HUES6 (cell line): Measurements from ENCODE around the gene PEX11A.
A peak's percentile ranks its signal among the peaks of the same experiment; 100 is the strongest.

Experiments used
- H3K27ac ChIP-seq: 2 replicates; pipeline ENCODE4 v1.7.0; 2013; ENCODE audit warnings: low read depth, mild to moderate bottlenecking, low read length, inconsistent platforms
- H3K27me3 ChIP-seq: 2 replicates; pipeline ENCODE4 v1.6.1; 2013; ENCODE audit warnings: low read length; ENCODE audit not compliant: control insufficient read depth, insufficient read depth
- H3K36me3 ChIP-seq: 2 replicates; pipeline ENCODE4 v1.6.1; 2013; ENCODE audit warnings: low read length; ENCODE audit not compliant: control insufficient read depth, insufficient read depth
- H3K4me1 ChIP-seq: 2 replicates; pipeline ENCODE4 v1.6.1; 2013; ENCODE audit warnings: low read length; ENCODE audit not compliant: control insufficient read depth, insufficient read depth
- H3K4me3 ChIP-seq: 2 replicates; pipeline ENCODE4 v1.5.1; 2013; ENCODE audit warnings: low read depth, low read length
- H3K9ac ChIP-seq: one replicate; pipeline ENCODE4 v1.6.1; 2013; ENCODE audit warnings: mild to moderate bottlenecking, low read length
- H3K9me3 ChIP-seq: 2 replicates; pipeline ENCODE4 v1.6.1; 2013; ENCODE audit warnings: low read depth, low read length; ENCODE audit not compliant: control insufficient read depth, insufficient read depth

Gene PEX11A, protein sequence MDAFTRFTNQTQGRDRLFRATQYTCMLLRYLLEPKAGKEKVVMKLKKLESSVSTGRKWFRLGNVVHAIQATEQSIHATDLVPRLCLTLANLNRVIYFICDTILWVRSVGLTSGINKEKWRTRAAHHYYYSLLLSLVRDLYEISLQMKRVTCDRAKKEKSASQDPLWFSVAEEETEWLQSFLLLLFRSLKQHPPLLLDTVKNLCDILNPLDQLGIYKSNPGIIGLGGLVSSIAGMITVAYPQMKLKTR

DNA sequence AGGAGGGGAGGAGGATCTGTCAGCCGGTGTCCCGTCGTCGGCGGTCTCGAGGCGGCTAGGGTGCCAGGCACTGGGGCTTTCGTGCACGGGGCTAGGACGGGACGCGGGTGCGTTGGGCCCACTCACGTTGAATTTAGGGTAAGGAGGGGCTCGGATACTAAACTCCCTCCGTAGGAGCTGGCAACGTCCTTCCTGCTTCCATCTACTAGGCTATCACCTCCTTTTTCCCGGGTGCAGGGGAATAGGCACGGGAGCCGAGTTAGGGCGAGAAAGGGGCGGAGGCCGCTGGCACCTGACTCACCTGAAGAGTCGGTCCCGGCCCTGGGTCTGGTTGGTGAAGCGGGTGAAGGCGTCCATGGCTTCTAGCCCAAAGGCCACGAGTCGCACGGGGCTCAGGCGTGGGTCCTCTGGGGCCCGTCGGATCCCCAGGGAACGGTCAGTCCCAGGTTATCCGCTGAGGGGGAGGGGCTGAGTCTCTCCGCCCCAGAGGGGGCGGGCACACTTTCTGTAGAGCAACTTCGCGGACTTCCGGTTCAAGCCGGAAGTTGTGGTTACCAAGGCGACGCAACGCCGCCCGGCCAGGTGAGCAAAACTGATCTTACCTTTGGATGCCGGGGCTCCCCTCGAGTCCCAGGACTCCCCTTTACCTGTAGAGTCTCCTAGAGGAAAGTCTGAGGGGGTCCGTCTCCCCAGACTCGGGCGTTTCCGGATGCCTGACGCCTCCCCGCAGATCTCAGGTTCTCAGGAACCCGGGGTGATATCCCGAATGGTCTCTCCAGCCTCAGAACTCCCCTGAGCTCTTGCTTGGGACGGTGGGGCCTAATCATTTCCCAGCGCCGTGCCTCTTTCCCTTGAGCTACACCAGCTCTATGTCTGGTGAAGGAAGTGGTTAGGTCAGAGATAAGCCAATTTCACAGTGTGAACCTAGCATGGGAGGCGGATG, at the start of gene PEX11A, which contains the start of gene WDR93:
TSS of gene PEX11A (minus strand) at position 479 of the 943 bp plus-strand sequence. CDS start at position 357, 122 bp downstream.
TSS of gene WDR93 (plus strand) at position 536 of the 943 bp plus-strand sequence. CDS start 10,936 bp downstream, outside the sequence.
- no peaks in the 10 kb centered on the region for H3K27me3 ChIP-seq
- 0 out of 2 replicates have a peak, but pooled peaks cover 3% of the 10 kb centered on the region for H3K4me1 ChIP-seq
- no peaks in the 10 kb centered on the region for H3K9me3 ChIP-seq
- H3K27ac ChIP-seq, result no peak within 1 kb of the TSS
- no peak within 1 kb of the TSS for H3K9ac ChIP-seq
- H3K36me3 ChIP-seq, result no peaks in the 10 kb centered on the region
- peak within 1 kb of the TSS; percentile 90 for H3K4me3 ChIP-seq

GRCh38 chr15:89740137-89740536, 49.6 kb upstream of the PEX11A start:
- no peak overlapping the region for H3K27ac ChIP-seq
- H3K27me3 ChIP-seq, result peaks cover 34% of the 10 kb centered on the region
- H3K4me1 ChIP-seq, result no peaks in the 10 kb centered on the region
- H3K9me3 ChIP-seq, result no peaks in the 10 kb centered on the region
- H3K4me3 ChIP-seq, result no peak overlapping the region
- no peaks in the 10 kb centered on the region for H3K36me3 ChIP-seq
- H3K9ac ChIP-seq, result no peak overlapping the region

GRCh38 chr15:89735773-89736172, 45.2 kb upstream of the PEX11A start:
- Histone ChIP-seq H3K27me3 (peaks cover 17% of the 10 kb centered on the region; the same call in 1 of the 2 replicates), H3K9me3 (no peaks in the 10 kb centered on the region), H3K36me3 (no peaks in the 10 kb centered on the region), H3K27ac (no peak overlapping the region), H3K4me3 (no peak overlapping the region), H3K9ac (no peak overlapping the region), H3K4me1 (no peaks in the 10 kb centered on the region)

DNA sequence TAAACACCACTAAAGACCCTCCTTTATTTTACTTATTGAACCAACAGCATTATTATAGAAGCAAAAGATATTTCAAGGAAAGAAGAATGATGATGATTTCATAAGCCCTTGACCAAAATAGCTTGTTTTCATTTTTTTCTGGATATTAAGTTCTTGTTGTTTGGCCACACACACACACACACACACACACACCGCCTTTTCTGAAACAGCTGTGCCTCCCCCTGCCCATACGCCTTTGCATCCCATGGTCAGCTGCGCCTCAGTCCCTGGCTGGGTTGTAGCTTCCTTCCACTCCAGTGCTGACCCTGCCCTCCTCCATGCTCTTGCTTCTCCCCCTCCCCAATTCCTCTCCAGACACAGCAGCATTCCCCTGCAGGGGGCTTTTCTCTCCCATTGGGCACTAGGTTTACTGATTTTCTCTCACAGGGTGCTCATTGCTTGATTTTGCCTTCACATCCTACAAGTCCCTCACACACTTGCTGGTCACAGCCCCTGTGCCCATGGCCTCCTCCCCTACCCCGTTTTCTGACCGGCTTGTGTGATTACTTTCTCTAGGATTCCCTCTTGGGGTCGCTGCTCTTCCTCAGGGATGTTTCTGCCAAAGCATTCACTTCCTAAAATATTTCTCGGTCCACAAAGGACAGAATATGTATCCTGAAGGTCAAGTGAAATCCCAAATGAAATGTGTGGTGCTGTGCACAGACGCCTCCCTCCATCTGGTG, 42.1 kb upstream of the PEX11A start:
- H3K9me3 ChIP-seq, result no peaks in the 10 kb centered on the region
- H3K4me3 ChIP-seq, result no peak overlapping the region
- no peaks in the 10 kb centered on the region for H3K4me1 ChIP-seq
- no peaks in the 10 kb centered on the region for H3K36me3 ChIP-seq
- H3K27ac ChIP-seq, result no peak overlapping the region
- no peak overlapping the region for H3K9ac ChIP-seq
- H3K27me3 ChIP-seq, result peaks cover 17% of the 10 kb centered on the region; the same call in 1 of the 2 replicates

DNA sequence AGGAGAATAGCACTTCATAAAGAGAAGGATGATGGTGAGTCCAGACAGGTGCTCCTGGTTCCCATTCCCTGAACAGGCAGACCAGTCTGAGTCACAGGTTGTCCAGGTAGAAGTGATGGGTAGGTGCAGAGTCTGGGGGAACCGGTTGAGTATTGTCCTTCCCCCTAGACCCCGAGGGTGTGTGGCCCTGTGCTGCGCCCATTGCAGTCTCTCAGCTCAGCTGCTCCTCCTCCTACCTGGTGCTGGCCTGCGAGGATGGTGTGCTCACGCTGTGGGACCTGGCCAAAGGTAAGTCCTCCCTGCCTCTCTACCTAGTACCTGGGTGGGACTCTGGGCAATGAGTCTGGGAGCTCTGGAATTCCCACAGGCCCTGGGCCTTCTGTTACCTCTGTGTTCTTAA, 40.7 kb upstream of the PEX11A start:
- Histone ChIP-seq H3K9ac (no peak overlapping the region), H3K4me3 (no peak overlapping the region), H3K4me1 (no peaks in the 10 kb centered on the region), H3K27me3 (peaks cover 17% of the 10 kb centered on the region; the same call in 1 of the 2 replicates), H3K9me3 (no peaks in the 10 kb centered on the region), H3K27ac (no peak overlapping the region), H3K36me3 (no peaks in the 10 kb centered on the region)

DNA sequence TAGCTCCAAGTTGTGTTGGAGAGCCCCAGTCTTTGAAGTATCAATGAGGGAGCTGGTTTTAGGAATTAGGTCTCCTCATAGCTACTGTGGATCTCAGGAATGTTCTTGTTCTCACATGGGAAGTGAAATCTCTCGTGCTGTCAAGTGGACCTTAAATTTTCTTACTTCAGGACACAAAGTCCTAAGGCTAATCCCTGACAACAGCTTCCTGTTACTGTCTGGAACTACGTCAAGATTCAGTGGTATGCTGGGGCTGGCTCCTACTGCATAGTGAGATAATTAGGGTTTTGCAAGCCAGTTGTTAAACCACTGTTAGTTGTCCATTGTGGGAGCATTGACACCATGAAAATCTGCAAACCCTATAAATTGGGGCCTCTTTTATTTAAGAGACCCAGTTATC, 37.7 kb upstream of the PEX11A start:
- H3K4me1 ChIP-seq, result no peaks in the 10 kb centered on the region
- H3K27ac ChIP-seq, result no peak overlapping the region
- H3K9me3 ChIP-seq, result peaks cover 5% of the 10 kb centered on the region
- no peak overlapping the region for H3K4me3 ChIP-seq
- no peaks in the 10 kb centered on the region for H3K27me3 ChIP-seq
- H3K36me3 ChIP-seq, result no peaks in the 10 kb centered on the region
- H3K9ac ChIP-seq, result no peak overlapping the region

DNA sequence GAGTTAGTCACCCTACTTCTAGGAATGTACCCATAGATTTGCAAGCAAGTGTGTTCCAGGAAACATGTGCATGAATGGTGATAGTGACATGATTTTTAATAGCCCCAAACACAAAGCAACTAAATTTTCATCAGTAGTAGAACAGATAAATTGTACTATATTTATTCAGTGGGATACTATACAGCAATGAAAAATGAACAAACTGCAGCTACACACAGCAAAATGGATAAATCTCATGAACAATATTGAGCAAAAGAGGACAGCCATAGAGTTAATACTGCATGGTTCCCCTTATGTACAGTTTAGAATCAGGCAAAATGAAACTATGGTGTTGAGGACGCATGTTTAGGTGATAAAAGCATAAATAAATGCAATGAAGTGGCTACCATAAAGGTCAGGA, 34.5 kb upstream of the PEX11A start:
- no peaks in the 10 kb centered on the region for H3K4me1 ChIP-seq
- no peak overlapping the region for H3K4me3 ChIP-seq
- peaks cover 5% of the 10 kb centered on the region for H3K9me3 ChIP-seq
- no peak overlapping the region for H3K27ac ChIP-seq
- H3K27me3 ChIP-seq, result no peaks in the 10 kb centered on the region; the same call in 1 of the 2 replicates
- no peaks in the 10 kb centered on the region for H3K36me3 ChIP-seq
- no peak overlapping the region for H3K9ac ChIP-seq

GRCh38 chr15:89724621-89725020, 34.1 kb upstream of the PEX11A start:
- H3K36me3 ChIP-seq, result no peaks in the 10 kb centered on the region
- H3K4me1 ChIP-seq, result no peaks in the 10 kb centered on the region
- H3K27me3 ChIP-seq, result no peaks in the 10 kb centered on the region; the same call in 1 of the 2 replicates
- no peak overlapping the region for H3K9ac ChIP-seq
- no peak overlapping the region for H3K27ac ChIP-seq
- peaks cover 5% of the 10 kb centered on the region for H3K9me3 ChIP-seq
- no peak overlapping the region for H3K4me3 ChIP-seq

GRCh38 chr15:89723031-89723430, 32.5 kb upstream of the PEX11A start:
- no peak overlapping the region for H3K4me3 ChIP-seq
- H3K27ac ChIP-seq, result no peak overlapping the region

GRCh38 chr15:89714775-89715174, 24.2 kb upstream of the PEX11A start:
- no peaks in the 10 kb centered on the region for H3K36me3 ChIP-seq
- H3K9me3 ChIP-seq, result no peaks in the 10 kb centered on the region

More at GRCh38 chr15:89723031-89723430, 32.5 kb upstream of the PEX11A start:
- H3K36me3 ChIP-seq, result no peaks in the 10 kb centered on the region
- peaks cover 5% of the 10 kb centered on the region for H3K9me3 ChIP-seq
- no peak overlapping the region for H3K9ac ChIP-seq
- no peaks in the 10 kb centered on the region for H3K4me1 ChIP-seq
- H3K27me3 ChIP-seq, result no peaks in the 10 kb centered on the region; the same call in 1 of the 2 replicates

More at GRCh38 chr15:89714775-89715174, 24.2 kb upstream of the PEX11A start:
- H3K9ac ChIP-seq, result no peak overlapping the region
- H3K27me3 ChIP-seq, result no peaks in the 10 kb centered on the region
- H3K4me1 ChIP-seq, result no peaks in the 10 kb centered on the region
- no peak overlapping the region for H3K27ac ChIP-seq
- H3K4me3 ChIP-seq, result no peak overlapping the region
